Activated naive CD8-positive, alpha-beta T cell treated with anti-CD3 and anti-CD28 coated beads, Interleukin-2, amount 10 ng/mL, durations not matched to agents 7 days and 5 days (primary cell): ENCODE results near the gene HSD17B10. TPM values are rescaled to one million over a fixed set of nuclear protein-coding genes. Genes with fewer than 3 reads are reported as not detected.
A peak's percentile ranks its signal among the peaks of the same experiment; 100 is the strongest.

Experiments used
- ATAC-seq: fragments of 150-1000 bp; cut with Tn5 transposase; one replicate; pipeline ENCODE4 v1.10.0; 2021; ENCODE audit warnings: low read depth, moderate library complexity
- POLR2A ChIA-PET: fragments of 350-600 bp; sonication (Branson Sonifier 250); formaldehyde crosslinking; loops from one replicate; lab custom pipeline; 2021; ENCODE audit warnings: antibody characterized with exemption; lab: Charles Lee
- DNase-seq: peaks from one replicate; pipeline ENCODE4 v3.0.0; 2021
- H3K27ac Mint-ChIP-seq: one replicate; pipeline ENCODE4 v1.8.0; 2022; ENCODE audit warnings: mild to moderate bottlenecking, mixed read lengths
- H3K27me3 Mint-ChIP-seq: one replicate; pipeline ENCODE4 v1.8.0; 2022; ENCODE audit warnings: mild to moderate bottlenecking, moderate library complexity, mixed read lengths
- H3K36me3 Mint-ChIP-seq: one replicate; pipeline ENCODE4 v1.8.0; 2021; ENCODE audit warnings: mild to moderate bottlenecking, mixed read lengths
- H3K4me1 Mint-ChIP-seq: one replicate; pipeline ENCODE4 v1.8.0; 2021; ENCODE audit warnings: mixed read lengths
- H3K4me3 Mint-ChIP-seq: one replicate; pipeline ENCODE4 v1.8.0; 2022; ENCODE audit warnings: mild to moderate bottlenecking, moderate library complexity, mixed read lengths
- H3K9me3 Mint-ChIP-seq: one replicate; pipeline ENCODE4 v1.8.0; 2021; ENCODE audit warnings: mixed read lengths
- total RNA-seq, 2 experiments: library from RNA; stranded (reverse); gene quantifications; one replicate each; pipeline ENCODE4 v1.2.3, GENCODE V29; 2021

Gene HSD17B10
- total RNA-seq, 2 experiments from 2014 or later: 64.3 to 68.2 TPM

- POLR2A ChIA-PET: no interaction called here
- no peak overlapping the region for H3K4me3 Mint-ChIP-seq
- H3K27ac Mint-ChIP-seq: no peak overlapping the region
- H3K27me3 Mint-ChIP-seq: no peaks in the 10 kb centered on the region
- H3K9me3 Mint-ChIP-seq: no peaks in the 10 kb centered on the region
- ATAC-seq (no peak), DNase-seq (no peak)
- H3K4me1 Mint-ChIP-seq: no peaks in the 10 kb centered on the region
- H3K36me3 Mint-ChIP-seq: no peaks in the 10 kb centered on the region
Observed at GRCh38 chrX:53447441-53447840, 13.3 kb upstream of the HSD17B10 start.

- no peaks in the 10 kb centered on the region for H3K27me3 Mint-ChIP-seq
- H3K9me3 Mint-ChIP-seq: no peaks in the 10 kb centered on the region
- H3K4me1 Mint-ChIP-seq: peaks cover 2% of the 10 kb centered on the region
- no peak overlapping the region for H3K4me3 Mint-ChIP-seq
- no peaks in the 10 kb centered on the region for H3K36me3 Mint-ChIP-seq
- peak; percentile 59 for DNase-seq
- H3K27ac Mint-ChIP-seq: no peak overlapping the region
- ATAC-seq: no peak
- POLR2A ChIA-PET: interaction anchor here (0.7 to 1.4 kb wide), 3 partner anchors 23 to 129 kb away, joined by 3 to 6 read pairs (median 3); partner anchors contain the start of genes RIBC1 and SMC1A
Observed at GRCh38 chrX:53445977-53446376, 11.8 kb upstream of the HSD17B10 start.

GRCh38 chrX:53442322-53442631 lies 8.1 kb upstream of the HSD17B10 start:
- Mint-ChIP-seq H3K36me3 (no peaks in the 10 kb centered on the region), H3K4me1 (peaks cover 10% of the 10 kb centered on the region), H3K9me3 (no peaks in the 10 kb centered on the region), H3K27me3 (no peaks in the 10 kb centered on the region), H3K27ac (peak overlapping the region; percentile 21), H3K4me3 (peak overlapping the region; percentile 86)
- DNase-seq (no peak), ATAC-seq (no peak)
- POLR2A ChIA-PET: no interaction called here

DNA sequence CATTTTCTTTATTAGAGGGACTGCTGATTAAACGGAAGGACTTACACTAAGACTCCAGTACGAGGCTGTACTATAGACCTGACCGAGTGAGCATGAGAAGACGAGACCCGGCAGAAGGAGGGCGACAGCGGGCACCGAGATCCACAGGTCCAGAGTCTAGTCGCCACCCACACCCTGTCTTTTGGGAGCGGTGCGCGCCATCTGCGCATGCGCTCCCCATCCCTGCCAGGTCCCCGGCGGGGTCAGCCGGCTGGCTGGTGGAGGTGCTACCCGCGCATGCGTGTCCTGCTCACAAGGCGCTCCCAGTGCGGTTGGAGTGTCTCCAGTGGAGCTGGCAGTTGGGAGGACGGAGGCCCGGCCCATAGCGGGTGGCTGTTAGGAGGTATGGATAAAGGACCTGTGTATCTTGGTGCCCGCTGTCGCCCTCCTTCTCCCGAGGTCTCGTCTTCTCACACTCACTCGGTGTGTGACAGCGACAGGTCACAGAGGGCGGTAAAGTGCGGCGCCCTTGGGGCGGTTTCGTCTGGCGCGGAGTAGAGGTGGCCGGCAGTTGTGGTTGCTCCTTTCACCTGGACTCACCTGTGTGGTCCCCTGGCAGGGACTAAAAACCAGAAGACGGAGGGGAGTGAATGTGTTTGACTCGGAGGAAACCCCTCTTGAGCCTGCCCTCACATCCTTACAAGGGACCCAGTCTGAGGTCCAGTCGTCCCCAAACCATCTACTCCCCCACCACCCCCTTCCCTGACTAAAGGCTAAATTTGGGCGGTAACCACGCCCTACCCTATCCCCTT lies 7.6 kb upstream of the HSD17B10 start:
- H3K36me3 Mint-ChIP-seq: no peaks in the 10 kb centered on the region
- DNase-seq (peak; percentile 82), ATAC-seq (peak; percentile 86)
- peaks cover 12% of the 10 kb centered on the region for H3K4me1 Mint-ChIP-seq
- no peaks in the 10 kb centered on the region for H3K27me3 Mint-ChIP-seq
- H3K9me3 Mint-ChIP-seq: no peaks in the 10 kb centered on the region
- peak overlapping the region; percentile 67 for H3K27ac Mint-ChIP-seq
- peak overlapping the region; percentile 86 for H3K4me3 Mint-ChIP-seq
- POLR2A ChIA-PET: no interaction called here

DNA sequence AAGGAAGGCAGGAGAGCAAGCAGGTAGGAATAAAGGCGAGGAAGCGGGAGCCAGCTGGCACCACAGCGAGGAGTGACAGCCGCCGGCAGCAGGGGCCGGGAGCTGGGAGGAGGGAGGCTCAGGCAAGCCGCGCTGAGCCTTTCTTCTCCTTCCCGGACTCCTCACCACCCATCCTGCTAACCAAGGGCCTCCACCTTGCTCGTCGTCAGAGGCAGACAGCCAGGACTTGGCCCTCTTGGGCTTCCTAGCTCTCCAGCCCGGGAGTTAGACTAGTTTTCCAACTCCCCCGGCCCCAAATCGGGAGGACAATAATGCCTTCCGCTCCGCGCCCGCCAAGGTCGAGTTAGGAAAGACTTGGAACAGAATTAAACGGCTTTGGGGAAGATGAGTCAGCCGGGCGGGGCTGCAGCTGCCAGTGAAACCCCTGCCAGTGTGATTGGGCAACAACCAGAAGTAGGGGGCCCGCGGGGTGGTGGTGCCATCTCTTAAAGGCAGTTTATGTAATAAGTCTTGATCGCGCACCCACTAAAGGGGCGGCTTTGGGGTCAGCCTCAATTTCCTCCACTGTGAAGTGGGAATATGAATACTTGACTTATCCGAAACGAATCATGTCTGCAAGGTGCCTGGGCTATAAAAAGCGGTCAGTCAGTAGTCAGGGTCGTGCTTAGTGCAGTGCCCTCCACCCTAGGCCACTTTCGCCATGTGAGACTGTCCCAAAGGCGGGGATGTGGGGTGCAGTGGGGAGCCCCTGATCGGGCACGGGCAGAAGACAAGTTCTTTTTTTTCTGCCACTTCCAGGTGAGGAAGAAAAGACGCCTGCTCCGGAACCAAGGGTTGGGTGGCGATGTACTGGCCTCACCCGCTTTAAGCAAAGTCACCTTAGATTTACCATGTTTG lies 6.7 kb upstream of the HSD17B10 start:
- Mint-ChIP-seq H3K4me3 (peak overlapping the region; percentile 86), H3K27ac (peak overlapping the region; percentile 67), H3K27me3 (no peaks in the 10 kb centered on the region), H3K4me1 (peaks cover 15% of the 10 kb centered on the region), H3K9me3 (no peaks in the 10 kb centered on the region), H3K36me3 (no peaks in the 10 kb centered on the region)
- DNase-seq: peak; percentile 32
- peak; percentile 6 for ATAC-seq
- POLR2A ChIA-PET: interaction anchor here (0.8 kb wide), 1 partner anchor 19 kb away, joined by 3 read pairs; no protein-coding TSS in a partner anchor

DNA sequence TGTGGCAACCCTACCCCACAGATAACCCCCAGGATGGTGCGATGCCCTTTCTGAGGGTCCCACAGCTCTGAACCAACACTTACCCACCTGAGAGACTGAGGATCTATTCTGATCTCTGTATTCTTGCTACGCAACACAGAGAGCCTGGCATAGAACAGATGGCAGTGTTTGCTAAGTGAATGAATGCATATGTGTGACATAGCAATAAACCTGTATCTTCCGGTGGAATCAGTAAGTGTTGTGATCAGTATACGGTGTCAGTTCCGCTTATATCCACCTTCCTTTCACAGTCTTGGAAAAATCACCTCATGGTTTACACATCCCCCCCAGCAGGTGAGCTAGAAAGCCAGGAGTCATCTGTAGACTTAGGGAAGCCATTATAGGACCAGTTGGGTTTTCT lies 5.9 kb upstream of the HSD17B10 start:
- DNase-seq (no peak), ATAC-seq (no peak)
- Mint-ChIP-seq H3K4me1 (peaks cover 15% of the 10 kb centered on the region), H3K27ac (peak overlapping the region; percentile 62), H3K4me3 (peak overlapping the region; percentile 70), H3K27me3 (no peaks in the 10 kb centered on the region), H3K9me3 (no peaks in the 10 kb centered on the region), H3K36me3 (no peaks in the 10 kb centered on the region)
- POLR2A ChIA-PET: no interaction called here

GRCh38 chrX:53438832-53439230 lies 4.7 kb upstream of the HSD17B10 start:
- DNase-seq: no peak
- ATAC-seq: no peak
- no peaks in the 10 kb centered on the region for H3K27me3 Mint-ChIP-seq
- no peaks in the 10 kb centered on the region for H3K36me3 Mint-ChIP-seq
- H3K27ac Mint-ChIP-seq: no peak overlapping the region
- H3K4me3 Mint-ChIP-seq: no peak overlapping the region
- POLR2A ChIA-PET: no interaction called here
- no peaks in the 10 kb centered on the region for H3K9me3 Mint-ChIP-seq
- peaks cover 21% of the 10 kb centered on the region for H3K4me1 Mint-ChIP-seq

DNA sequence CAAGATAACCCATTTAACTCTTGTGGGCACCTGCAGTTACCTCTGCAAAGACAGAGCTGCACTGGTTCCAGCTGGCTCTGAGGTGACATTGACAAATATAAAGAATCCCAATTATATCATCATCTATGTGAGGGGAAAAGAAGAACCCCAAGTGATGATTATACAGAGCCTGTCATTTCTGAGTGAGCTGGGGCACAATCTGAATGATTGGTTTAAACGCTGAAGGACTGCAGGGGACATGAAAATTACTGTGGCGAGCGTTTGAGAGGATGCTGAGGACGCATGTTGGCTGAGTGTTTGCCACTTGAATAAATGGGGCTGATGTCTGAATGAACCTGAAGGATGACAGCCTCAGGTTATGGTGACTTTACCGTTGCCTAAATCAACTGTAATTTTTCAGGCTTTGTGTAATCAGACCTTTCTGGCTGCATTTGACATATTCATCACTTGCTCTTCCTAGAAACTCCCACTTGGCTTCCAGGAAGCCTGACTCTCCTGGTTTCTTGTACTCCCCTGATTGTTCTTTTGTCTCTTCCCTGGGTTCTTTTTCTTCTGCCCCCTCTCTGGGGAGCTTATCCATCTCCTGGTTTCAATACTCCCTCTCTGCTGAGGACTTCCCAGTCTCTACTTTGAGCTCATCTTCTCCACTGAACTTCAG lies 4.1 kb upstream of the HSD17B10 start:
- POLR2A ChIA-PET: no interaction called here
- Mint-ChIP-seq H3K9me3 (no peaks in the 10 kb centered on the region), H3K27me3 (no peaks in the 10 kb centered on the region), H3K36me3 (no peaks in the 10 kb centered on the region), H3K4me1 (peaks cover 21% of the 10 kb centered on the region), H3K27ac (peak overlapping the region; percentile 35), H3K4me3 (no peak overlapping the region)
- no peak for DNase-seq
- ATAC-seq: no peak

GRCh38 chrX:53437206-53437605 lies 3.0 kb upstream of the HSD17B10 start:
- Mint-ChIP-seq H3K27me3 (no peaks in the 10 kb centered on the region), H3K4me1 (peaks cover 21% of the 10 kb centered on the region), H3K36me3 (no peaks in the 10 kb centered on the region), H3K4me3 (no peak overlapping the region), H3K27ac (no peak overlapping the region), H3K9me3 (no peaks in the 10 kb centered on the region)
- POLR2A ChIA-PET: interaction anchor here (3.3 kb wide), 1 partner anchor 14 kb away, joined by 25 read pairs; the partner anchor contains the start of genes RIBC1 and SMC1A
- ATAC-seq (no peak), DNase-seq (no peak)

DNA sequence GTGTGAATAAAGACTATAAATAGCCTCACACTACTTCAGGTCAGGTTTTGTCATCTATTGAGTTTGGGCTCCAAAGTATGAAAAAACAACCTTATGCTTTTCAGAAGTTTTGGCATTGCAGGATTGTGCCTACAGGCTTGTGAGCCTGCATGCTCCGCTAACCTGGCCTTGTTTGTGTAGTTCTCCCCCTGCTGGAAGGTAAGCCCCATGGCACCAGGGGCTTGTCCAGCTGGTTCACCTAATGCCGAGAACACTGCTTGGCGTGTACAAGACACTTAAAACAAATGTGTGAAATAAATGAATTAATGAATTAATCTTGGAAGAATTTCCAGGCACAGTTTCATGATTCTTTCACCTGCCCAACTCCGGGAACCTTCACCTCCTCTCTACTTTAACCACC lies 1.8 kb upstream of the HSD17B10 start:
- H3K4me3 Mint-ChIP-seq: no peak overlapping the region
- DNase-seq: peak; percentile 39
- POLR2A ChIA-PET: interaction anchor here (0.7 to 3.3 kb wide), 2 partner anchors 13 to 113 kb away, joined by 3 to 25 read pairs; partner anchors contain the start of genes RIBC1 and SMC1A
- peak; percentile 57 for ATAC-seq
- H3K9me3 Mint-ChIP-seq: no peaks in the 10 kb centered on the region
- peaks cover 19% of the 10 kb centered on the region for H3K4me1 Mint-ChIP-seq
- no peaks in the 10 kb centered on the region for H3K36me3 Mint-ChIP-seq
- no peak overlapping the region for H3K27ac Mint-ChIP-seq
- no peaks in the 10 kb centered on the region for H3K27me3 Mint-ChIP-seq

- no peak for DNase-seq
- no peaks in the 10 kb centered on the region for H3K36me3 Mint-ChIP-seq
- ATAC-seq: no peak
- peaks cover 5% of the 10 kb centered on the region for H3K4me1 Mint-ChIP-seq
- POLR2A ChIA-PET: no interaction called here
- H3K4me3 Mint-ChIP-seq: no peak overlapping the region
- H3K27ac Mint-ChIP-seq: no peak overlapping the region
- no peaks in the 10 kb centered on the region for H3K27me3 Mint-ChIP-seq
- H3K9me3 Mint-ChIP-seq: no peaks in the 10 kb centered on the region
Observed at GRCh38 chrX:53430231-53430630, 3.9 kb downstream of the HSD17B10 start.

- H3K4me1 Mint-ChIP-seq: peaks cover 3% of the 10 kb centered on the region
- H3K27me3 Mint-ChIP-seq: no peaks in the 10 kb centered on the region
- no peak overlapping the region for H3K27ac Mint-ChIP-seq
- POLR2A ChIA-PET: no interaction called here
- no peaks in the 10 kb centered on the region for H3K36me3 Mint-ChIP-seq
- no peaks in the 10 kb centered on the region for H3K9me3 Mint-ChIP-seq
- H3K4me3 Mint-ChIP-seq: no peak overlapping the region
- DNase-seq (no peak), ATAC-seq (no peak)
Observed at GRCh38 chrX:53429755-53430154, 4.4 kb downstream of the HSD17B10 start.

DNA sequence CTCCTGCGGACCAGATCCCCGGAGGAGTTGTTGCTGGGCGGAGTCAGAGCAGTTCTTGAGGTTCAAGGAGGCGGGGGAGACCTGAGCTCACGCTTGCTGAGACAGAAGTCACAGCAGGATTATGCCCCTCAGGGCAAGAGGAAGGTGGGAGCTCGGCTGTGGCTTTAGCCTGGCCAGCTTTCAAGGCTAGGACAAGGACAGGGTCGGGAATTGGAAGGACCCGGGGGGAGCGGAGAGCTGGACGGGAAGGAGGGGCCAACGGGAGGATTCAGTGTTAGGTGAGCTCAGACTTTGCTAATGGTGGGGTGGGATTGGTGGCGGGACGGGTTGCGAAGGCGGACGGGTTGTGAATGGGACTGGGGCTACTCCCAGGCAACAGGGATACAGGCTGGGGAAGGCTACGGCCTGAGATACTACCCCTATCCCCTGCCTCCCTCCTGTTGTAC lies 11.3 kb downstream of the HSD17B10 start, which contains the start of gene RIBC1:
Gene RIBC1, plus strand, starts transcription at position 13 of the 446 bp plus-strand sequence. CDS start 3,404 bp downstream, outside the sequence.
- ATAC-seq (no peak), DNase-seq (no peak)
- H3K36me3 Mint-ChIP-seq: no peaks in the 10 kb centered on the region
- peak within 1 kb of the TSS; percentile 89 for H3K4me3 Mint-ChIP-seq
- H3K4me1 Mint-ChIP-seq: peaks cover 13% of the 10 kb centered on the region
- H3K9me3 Mint-ChIP-seq: no peaks in the 10 kb centered on the region
- POLR2A ChIA-PET: interaction anchor here (0.6 to 2.8 kb wide), 12 partner anchors 10 to 331 kb away, joined by 3 to 25 read pairs (median 4); partner anchors contain the start of genes HSD17B10 and KDM5C
- no peaks in the 10 kb centered on the region for H3K27me3 Mint-ChIP-seq
- peak within 1 kb of the TSS; percentile 92 for H3K27ac Mint-ChIP-seq
